EL (cell line): ENCODE data around the gene ZFPL1.
A peak's percentile ranks its signal among the peaks of the same experiment; 100 is the strongest.

ENCODE experiments used
- DNase-seq: peaks from one replicate; pipeline ENCODE4 v3.0.0-alpha.2; 2016

The ZFPL1 gene

GRCh38 chr11:65060913-65061408 lies 23.1 kb upstream of the ZFPL1 start:
- peak; percentile 17 for DNase-seq

DNA sequence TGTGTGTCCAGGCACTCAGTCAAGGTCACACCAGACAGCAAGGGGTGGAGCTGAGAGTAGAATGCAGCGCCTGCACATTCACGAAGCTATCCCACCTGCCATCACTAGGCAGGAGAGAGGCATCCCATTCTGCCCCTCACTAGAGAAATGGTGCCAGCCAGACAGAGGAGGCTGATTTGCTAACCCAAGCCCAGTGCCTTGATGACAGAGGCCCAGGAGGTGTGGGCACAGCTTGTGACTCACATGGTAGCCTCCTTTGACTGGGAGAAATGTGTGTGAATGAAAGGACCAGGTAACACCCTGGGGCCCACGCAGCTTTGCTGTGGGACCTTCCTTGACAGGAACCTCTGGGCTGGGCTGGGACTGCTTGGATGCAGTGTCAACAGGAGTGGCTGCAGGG lies 20.5 kb upstream of the ZFPL1 start:
- DNase-seq, result no peak

DNA sequence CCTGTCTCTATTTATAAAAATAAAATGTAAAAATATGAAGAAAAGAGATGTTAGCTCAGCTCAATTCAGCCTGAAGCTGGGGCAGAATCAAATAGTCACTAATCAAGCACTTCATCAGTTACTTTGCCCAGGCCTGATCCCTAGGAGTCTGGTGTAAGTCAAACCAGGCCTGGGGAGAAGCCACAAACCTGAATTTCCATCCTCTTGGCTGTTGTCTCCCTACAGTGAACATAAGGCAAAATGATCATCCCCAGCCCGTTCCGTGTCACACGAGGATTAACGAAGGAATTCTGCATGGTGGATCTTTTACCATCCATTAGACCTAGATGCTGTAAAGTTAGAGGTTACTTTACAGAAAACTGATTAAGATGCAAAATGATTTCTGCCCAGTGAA lies 19.2 kb upstream of the ZFPL1 start:
- no peak for DNase-seq

DNA sequence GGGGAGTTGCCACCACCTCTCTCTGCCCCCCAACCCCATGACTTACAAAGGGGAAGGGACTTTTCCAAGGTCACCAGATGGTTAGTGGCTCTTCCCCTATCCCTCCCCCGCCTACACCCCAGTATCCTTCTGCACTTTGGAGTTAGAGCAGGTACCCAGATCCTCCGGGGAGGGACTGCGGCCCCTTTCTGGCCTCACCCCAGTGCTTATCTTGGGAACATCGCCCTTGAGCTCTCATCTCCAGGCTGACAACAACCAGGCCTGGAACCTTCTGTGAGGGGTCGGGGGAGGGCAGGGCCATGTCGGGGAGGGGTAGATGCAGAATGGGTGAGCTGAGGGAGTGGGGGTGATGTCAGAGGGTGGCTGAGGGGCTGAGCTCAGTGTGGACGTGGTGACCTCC lies 18.2 kb upstream of the ZFPL1 start:
- DNase-seq, result no peak

DNA sequence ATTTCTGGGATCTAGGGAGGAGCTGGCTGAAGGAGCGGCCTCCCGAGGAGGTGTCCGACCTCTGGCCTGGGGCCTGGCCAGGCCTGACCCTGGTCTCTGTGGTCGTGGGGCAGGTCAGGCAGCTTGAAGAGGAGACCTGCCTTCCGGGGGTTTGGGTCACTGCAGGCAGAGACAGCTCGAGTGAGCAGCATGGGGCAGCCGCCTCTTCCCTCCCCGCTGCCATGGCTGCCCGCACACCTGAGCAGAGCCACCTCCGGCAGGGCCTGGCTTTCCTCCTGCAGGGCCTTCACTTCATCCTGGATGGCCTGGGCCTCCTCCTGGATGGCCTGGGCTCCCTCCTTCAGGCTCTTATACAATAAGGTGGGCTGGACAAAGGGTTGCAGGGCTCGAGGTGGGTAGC lies 17.7 kb upstream of the ZFPL1 start:
- no peak for DNase-seq

- DNase-seq, result no peak
These were observed 17.2 kb upstream of the ZFPL1 start for GRCh38 chr11:65066805-65067291.

DNA sequence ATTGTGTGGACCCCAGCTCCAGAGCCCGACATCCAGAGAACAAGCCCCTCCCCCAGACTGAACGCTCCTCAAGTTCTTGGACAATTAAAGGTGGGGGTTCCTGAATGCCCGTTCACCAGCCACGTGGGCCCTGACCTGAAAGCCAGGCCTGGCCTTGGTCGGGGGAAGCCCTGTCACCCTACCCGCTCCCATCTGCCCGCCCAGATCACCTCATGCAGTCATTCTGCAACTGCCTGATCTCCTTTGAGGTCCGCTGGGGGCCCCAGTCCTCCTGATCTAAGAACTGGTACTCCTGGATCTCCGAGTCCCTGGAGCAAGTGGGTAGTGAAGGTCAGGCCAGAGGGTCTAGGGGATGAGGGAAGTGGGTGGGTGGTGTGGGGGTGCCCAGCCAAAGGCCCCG lies 16.6 kb upstream of the ZFPL1 start:
- no peak for DNase-seq

DNA sequence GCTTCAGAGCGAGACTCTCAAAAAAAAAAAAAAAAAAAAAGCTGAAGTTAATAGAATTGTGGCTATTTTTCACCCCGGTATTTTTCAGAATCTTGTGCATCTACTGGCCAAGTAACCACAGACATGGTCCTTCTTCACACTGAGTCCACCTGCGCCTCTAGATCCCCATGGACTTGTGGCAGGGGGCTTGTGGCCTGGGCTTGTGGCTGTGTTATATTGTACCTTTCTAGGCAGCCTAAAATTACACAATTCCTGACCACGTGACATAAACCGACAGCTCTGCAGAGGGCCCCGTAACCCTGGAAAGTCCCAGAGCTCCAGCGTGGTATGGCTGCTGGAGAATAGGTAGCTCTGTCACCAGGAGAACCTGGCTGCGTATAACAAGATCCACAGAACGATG lies 14.8 kb upstream of the ZFPL1 start:
- no peak for DNase-seq

GRCh38 chr11:65071907-65072630 lies 12.0 kb upstream of the ZFPL1 start:
- DNase-seq, result no peak

- DNase-seq, result no peak
These were observed 11.4 kb upstream of the ZFPL1 start for GRCh38 chr11:65072631-65072966.

DNA sequence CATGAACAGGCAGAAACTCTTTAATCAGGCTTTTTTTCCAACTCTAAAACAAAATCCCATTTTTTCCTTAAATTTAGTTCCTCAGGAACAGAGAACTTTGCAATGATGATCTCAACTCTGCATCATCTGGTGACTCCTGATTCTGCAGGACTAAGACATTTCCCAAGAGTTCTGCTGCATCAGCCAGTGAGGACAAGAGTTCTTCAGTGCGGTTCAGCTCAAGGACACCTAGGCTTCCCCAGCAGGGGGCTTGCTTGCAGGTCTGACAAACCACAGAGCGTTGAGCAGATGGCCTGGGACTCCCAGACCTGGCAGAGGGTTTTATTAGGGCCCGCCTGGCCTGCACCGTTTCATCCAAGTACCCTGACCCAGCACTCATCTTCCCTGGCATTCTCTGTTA lies 6.6 kb upstream of the ZFPL1 start:
- DNase-seq, result no peak

DNA sequence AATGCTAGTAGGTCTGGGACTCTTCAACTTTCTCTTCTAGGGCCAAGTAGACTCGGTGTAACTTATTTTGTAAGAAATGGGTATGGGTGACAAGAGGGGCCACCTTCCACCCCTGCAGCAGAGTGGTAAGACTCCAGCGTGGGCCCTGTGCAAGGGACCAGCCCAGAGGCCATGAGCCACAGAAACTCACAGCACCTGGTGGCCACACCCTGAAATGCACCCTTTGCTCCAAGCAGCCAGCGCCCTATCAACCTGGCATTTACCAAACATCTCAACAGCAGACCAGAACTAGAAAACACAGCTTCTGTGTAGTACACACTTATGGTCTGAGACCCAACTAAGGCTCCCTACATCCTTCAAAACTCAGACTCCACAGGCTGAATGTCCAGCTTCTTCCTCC lies 5.9 kb upstream of the ZFPL1 start:
- DNase-seq, result peak; percentile 29

DNA sequence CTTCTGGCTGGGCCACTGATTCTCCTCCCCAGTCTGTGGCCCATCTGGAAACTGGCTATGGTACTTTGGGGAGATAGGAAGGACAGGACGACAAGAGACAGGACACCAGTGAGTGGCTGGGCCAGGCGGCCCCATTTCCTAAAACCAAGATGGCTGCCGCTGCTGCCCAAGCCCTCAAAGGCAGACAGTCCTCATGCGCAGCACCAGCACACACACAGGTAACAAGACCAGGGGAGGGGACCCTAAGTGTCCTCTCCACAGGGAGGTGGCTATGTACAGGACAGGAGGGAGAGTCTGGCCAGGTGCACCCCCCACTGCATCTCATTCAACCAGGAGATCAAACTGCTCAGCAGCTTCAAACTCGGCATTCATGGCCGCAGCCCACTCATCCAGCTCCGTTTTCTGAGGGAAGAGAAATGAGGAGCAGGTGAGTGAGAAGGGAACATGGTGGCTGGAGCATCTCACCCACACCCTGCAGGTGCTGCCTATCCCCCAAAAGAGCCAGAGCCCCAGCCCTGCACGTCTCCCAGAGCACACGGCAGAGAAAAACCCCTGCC lies 5.2 kb upstream of the ZFPL1 start:
- DNase-seq, result no peak

DNA sequence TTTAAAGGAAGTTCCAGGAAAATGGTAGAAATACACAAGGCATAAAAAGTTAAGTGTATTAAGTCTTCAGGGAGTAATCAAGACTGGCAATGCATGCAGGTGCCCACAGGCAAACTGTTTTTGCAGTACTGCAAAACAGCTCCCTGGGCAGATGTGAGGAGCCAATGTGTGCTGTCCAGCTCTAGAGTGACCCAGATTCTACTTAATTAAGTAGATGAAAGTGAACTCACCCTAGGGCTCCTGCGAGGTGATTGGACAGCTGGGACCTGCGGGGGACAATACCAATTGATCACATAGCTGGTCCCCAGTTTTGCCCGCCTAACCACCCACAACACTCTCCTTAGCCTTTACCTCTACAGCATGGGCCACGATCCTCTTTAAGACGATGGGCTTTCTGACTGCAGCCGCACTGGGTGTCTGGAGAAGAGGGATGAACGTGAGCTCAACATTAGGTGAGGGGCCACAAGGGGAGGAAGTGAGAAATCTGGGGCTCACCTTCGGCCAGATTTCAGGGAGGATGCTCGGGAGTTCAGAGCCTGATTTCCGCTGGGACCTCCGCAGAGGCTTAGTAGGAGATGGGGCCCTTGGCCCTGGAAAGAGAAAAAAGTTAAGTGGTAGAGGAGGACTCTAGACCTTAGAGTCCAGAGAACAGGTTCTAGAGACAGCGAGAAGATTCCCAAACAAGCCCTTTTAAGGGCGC lies 738 bp upstream of the ZFPL1 start:
- DNase-seq, result no peak

DNA sequence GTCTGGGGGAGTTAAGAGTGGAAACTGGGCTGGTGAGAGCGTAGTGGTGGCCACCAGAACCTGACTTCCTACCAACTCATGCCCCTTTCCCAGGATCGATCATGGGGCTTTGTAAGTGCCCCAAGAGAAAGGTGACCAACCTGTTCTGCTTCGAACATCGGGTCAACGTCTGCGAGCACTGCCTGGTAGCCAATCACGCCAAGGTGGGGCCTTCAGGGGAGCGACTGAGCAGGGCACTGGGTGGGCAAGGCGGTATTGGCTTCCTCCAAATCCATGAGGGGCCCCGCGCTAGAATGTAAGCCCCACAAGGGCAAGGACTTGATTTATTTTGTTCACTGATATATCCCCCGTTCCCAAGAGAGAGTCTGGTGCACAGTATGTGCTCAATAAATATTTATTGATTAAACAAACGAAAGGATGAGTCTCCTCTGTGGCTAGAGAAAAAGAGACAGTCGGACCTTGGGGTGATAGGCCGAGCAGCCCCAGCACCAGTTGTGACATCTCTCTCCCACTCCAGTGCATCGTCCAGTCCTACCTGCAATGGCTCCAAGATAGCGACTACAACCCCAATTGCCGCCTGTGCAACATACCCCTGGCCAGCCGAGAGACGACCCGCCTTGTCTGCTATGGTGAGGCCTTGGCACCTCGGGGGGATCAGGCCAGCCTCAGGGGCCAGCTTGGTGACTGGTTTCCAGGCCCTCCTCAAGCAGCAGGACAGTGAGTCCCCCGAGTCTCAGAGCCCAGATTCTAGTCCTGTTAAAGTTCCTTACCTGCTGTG lies 765 bp downstream of the ZFPL1 start:
- no peak for DNase-seq

DNA sequence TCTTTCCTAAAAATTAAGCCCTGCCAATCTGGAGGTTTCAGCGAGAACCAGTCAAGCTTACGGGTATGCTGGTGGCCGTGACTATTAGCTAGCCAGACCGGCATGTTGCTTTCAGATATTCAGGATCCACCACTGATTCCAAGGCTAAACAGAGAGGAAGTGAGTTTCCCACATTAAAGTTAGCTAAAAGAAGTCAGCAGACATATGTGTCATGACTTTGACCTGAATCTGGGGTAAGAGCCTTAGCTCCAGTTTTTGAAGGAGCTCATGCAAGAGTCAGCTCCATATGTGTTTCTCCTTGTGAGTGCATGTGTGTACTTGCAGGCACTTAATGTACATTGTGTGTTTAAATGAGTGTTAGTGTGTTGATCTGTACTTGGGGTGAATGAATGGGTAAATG lies 1.4 kb downstream of the ZFPL1 start:
- DNase-seq, result no peak

GRCh38 chr11:65086809-65087208 lies 2.8 kb downstream of the ZFPL1 start:
- DNase-seq, result no peak

GRCh38 chr11:65087216-65087615 lies 3.2 kb downstream of the ZFPL1 start:
- DNase-seq, result no peak

DNA sequence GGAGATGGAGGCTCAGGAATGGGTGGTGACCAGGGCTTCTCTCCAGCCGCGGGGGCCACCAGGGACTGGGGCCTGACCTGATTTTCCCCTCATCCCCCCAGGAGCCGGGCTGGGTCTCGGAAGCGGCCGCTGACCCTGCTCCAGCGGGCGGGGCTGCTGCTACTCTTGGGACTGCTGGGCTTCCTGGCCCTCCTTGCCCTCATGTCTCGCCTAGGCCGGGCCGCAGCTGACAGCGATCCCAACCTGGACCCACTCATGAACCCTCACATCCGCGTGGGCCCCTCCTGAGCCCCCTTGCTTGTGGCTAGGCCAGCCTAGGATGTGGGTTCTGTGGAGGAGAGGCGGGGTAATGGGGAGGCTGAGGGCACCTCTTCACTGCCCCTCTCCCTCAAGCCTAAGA lies 3.8 kb downstream of the ZFPL1 start:
- no peak for DNase-seq

GRCh38 chr11:65089621-65090020 lies 5.6 kb downstream of the ZFPL1 start:
- no peak for DNase-seq

- DNase-seq, result no peak
These were observed 6.6 kb downstream of the ZFPL1 start for GRCh38 chr11:65090628-65091027.

DNA sequence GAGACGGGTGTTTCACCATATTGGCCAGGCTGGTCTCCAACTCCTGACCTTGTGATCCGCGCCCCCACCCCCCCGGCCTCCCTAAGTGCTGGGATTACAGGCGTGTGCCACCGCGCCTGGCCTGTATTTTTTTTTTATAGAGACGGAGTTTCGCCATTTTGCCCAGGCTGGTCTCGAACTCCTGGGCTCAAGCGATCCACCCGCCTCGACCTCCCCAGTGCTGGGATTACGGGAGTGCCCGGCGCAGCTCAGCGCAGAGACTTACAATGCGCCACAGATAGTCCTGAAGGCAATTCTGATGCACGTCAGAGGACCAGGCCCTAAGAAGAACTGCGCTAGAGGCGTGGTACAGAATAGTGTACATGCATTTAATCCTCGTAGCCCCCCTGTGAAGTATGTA lies 11.4 kb downstream of the ZFPL1 start:
- no peak for DNase-seq

DNA sequence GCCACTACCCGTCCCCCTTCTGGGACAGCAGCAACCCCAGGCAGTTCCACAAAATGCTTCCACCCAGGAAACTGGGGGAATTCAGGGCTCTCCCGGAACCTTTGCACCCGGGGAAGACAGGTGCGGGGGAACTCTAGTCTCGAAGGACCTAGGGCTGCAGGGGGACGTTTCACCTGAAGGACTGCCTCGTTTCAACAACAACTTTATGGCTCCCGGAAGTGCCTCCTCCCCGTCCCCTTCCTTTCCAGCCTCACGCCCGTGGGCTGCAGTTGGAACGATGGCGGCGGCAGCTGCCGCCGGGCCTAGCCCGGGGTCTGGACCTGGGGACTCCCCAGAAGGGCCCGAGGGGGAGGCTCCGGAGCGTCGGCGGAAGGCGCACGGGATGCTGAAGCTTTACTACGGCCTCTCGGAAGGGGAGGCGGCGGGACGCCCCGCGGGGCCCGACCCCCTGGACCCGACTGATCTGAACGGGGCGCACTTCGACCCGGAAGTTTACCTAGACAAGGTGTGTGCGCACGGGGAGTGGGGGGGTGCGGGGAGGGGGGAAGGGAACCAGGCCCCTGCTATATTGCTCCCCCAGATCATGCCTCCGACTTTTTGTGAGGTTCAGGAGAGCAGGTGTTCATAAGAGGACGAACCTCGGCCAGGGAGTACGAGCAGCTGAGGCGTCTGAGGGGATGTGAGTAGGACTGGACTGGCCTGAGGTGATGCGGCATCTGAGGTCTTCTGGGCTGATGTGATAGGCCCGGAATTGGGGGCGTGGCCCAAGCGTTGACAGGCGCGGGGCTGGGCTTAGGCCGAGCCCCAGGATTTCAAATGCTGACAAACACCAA lies 12.2 kb downstream of the ZFPL1 start, which contains the start of gene VPS51:
VPS51 (plus strand) TSS at position 241 of the 833 bp plus-strand sequence; CDS start at position 278, 37 bp downstream.
- DNase-seq, result peak; percentile 90
